Rectal smooth muscle tissue (tissue), 1 donor: ENCODE measurements around the gene KLF16.

Experiments
- H3K27ac ChIP-seq: one replicate; pipeline ENCODE4 v1.7.0; 2013; ENCODE audit warnings: low read depth, low read length, inconsistent platforms
- H3K27me3 ChIP-seq: one replicate; pipeline ENCODE4 v1.7.0; 2013; ENCODE audit warnings: low read length; ENCODE audit not compliant: control insufficient read depth, insufficient read depth
- H3K36me3 ChIP-seq: one replicate; pipeline ENCODE4 v1.7.0; 2013; ENCODE audit warnings: low read length; ENCODE audit not compliant: control insufficient read depth, insufficient read depth
- H3K4me1 ChIP-seq: one replicate; pipeline ENCODE4 v1.7.0; 2013; ENCODE audit warnings: low read length; ENCODE audit not compliant: control insufficient read depth, insufficient read depth
- H3K4me3 ChIP-seq: one replicate; pipeline ENCODE4 v1.7.0; 2013; ENCODE audit warnings: low read length
- H3K9ac ChIP-seq: one replicate; pipeline ENCODE4 v1.7.0; 2013; ENCODE audit warnings: low read length

The KLF16 gene

GRCh38 chr19:1855040-1855827 lies 8.1 kb downstream of the KLF16 start:
- H3K4me1 ChIP-seq, result peaks cover 14% of the 10 kb centered on the region
- peak overlapping the region; percentile 73 for H3K27ac ChIP-seq
- H3K4me3 ChIP-seq, result peak overlapping the region; percentile 69
- H3K36me3 ChIP-seq, result no peaks in the 10 kb centered on the region
- H3K9ac ChIP-seq, result peak overlapping the region; percentile 59
- H3K27me3 ChIP-seq, result no peaks in the 10 kb centered on the region

GRCh38 chr19:1854542-1855039 lies 8.8 kb downstream of the KLF16 start:
- H3K4me1 ChIP-seq, result peaks cover 11% of the 10 kb centered on the region
- H3K4me3 ChIP-seq, result peak overlapping the region; percentile 45
- H3K27me3 ChIP-seq, result no peaks in the 10 kb centered on the region
- peak overlapping the region; percentile 54 for H3K27ac ChIP-seq
- H3K36me3 ChIP-seq, result no peaks in the 10 kb centered on the region
- no peak overlapping the region for H3K9ac ChIP-seq

- Histone ChIP-seq H3K9ac (no peak overlapping the region), H3K4me1 (peaks cover 11% of the 10 kb centered on the region), H3K4me3 (no peak overlapping the region), H3K27ac (no peak overlapping the region), H3K27me3 (no peaks in the 10 kb centered on the region), H3K36me3 (no peaks in the 10 kb centered on the region)
These were observed 9.3 kb downstream of the KLF16 start for GRCh38 chr19:1854039-1854541.

GRCh38 chr19:1853295-1854038 lies 9.9 kb downstream of the KLF16 start:
- Histone ChIP-seq H3K27me3 (no peaks in the 10 kb centered on the region), H3K4me3 (no peak overlapping the region), H3K4me1 (peaks cover 11% of the 10 kb centered on the region), H3K36me3 (no peaks in the 10 kb centered on the region), H3K27ac (no peak overlapping the region), H3K9ac (no peak overlapping the region)

GRCh38 chr19:1852581-1853128 lies 10.7 kb downstream of the KLF16 start:
- peaks cover 11% of the 10 kb centered on the region for H3K4me1 ChIP-seq
- H3K27me3 ChIP-seq, result no peaks in the 10 kb centered on the region
- H3K36me3 ChIP-seq, result no peaks in the 10 kb centered on the region
- H3K27ac ChIP-seq, result no peak overlapping the region
- no peak overlapping the region for H3K4me3 ChIP-seq
- no peak overlapping the region for H3K9ac ChIP-seq

- no peak overlapping the region for H3K9ac ChIP-seq
- H3K27ac ChIP-seq, result no peak overlapping the region
- no peaks in the 10 kb centered on the region for H3K36me3 ChIP-seq
- no peak overlapping the region for H3K4me3 ChIP-seq
- peaks cover 16% of the 10 kb centered on the region for H3K4me1 ChIP-seq
- no peaks in the 10 kb centered on the region for H3K27me3 ChIP-seq
These were observed 11.5 kb downstream of the KLF16 start for GRCh38 chr19:1851654-1852580.

GRCh38 chr19:1850809-1851653 lies 12.3 kb downstream of the KLF16 start:
- Histone ChIP-seq H3K4me3 (no peak overlapping the region), H3K27me3 (no peaks in the 10 kb centered on the region), H3K27ac (no peak overlapping the region), H3K4me1 (peaks cover 19% of the 10 kb centered on the region), H3K9ac (no peak overlapping the region), H3K36me3 (no peaks in the 10 kb centered on the region)

GRCh38 chr19:1849886-1850398 lies 13.4 kb downstream of the KLF16 start:
- Histone ChIP-seq H3K9ac (no peak overlapping the region), H3K4me1 (peaks cover 16% of the 10 kb centered on the region), H3K27ac (no peak overlapping the region), H3K27me3 (no peaks in the 10 kb centered on the region), H3K4me3 (no peak overlapping the region), H3K36me3 (no peaks in the 10 kb centered on the region)

GRCh38 chr19:1849132-1849474 lies 14.3 kb downstream of the KLF16 start:
- peaks cover 15% of the 10 kb centered on the region for H3K4me1 ChIP-seq
- H3K27me3 ChIP-seq, result no peaks in the 10 kb centered on the region
- H3K4me3 ChIP-seq, result no peak overlapping the region
- H3K9ac ChIP-seq, result no peak overlapping the region
- no peak overlapping the region for H3K27ac ChIP-seq
- H3K36me3 ChIP-seq, result no peaks in the 10 kb centered on the region

- no peaks in the 10 kb centered on the region for H3K36me3 ChIP-seq
- peak within 1 kb of the TSS; percentile 99 for H3K27ac ChIP-seq
- H3K27me3 ChIP-seq, result no peaks in the 10 kb centered on the region
- peak within 1 kb of the TSS; percentile 92 for H3K4me3 ChIP-seq
- peak within 1 kb of the TSS; percentile 71 for H3K9ac ChIP-seq
- H3K4me1 ChIP-seq, result peaks cover 13% of the 10 kb centered on the region
These were observed 14.8 kb downstream of the KLF16 start, which contains the start of gene REXO1 for GRCh38 chr19:1848399-1849131. TSS of gene REXO1 (minus strand) at chr19:1848483. CDS start at chr19:1848358, 125 bp downstream.
